Cardiac fibroblast (primary cell): ENCODE results near the gene CPSF3.

ENCODE experiments used
- DNase-seq, 2 donors: peaks; one replicate each; pipeline versions ENCODE4 v3.0.0 to v3.0.0-alpha.2; 2010; ENCODE audit warnings: low read depth in 2 of 2
- H3K4me3 ChIP-seq, 2 donors: replicated peaks in 1 of 2; 1 replicate in 1 of 2; 2 replicates in 1 of 2; pipeline ENCODE4 v1.5.1; 2011; ENCODE audit warnings: low read depth in 2 of 2, low read length in 2 of 2, mild to moderate bottlenecking in 2 of 2, moderate library complexity in 1 of 2
- CTCF ChIP-seq: IDR thresholded peaks from one replicate; pipeline ENCODE4 v1.5.1; 2011; ENCODE audit warnings: low read depth, mild to moderate bottlenecking, low read length, inconsistent platforms

CPSF3 gene

GRCh38 chr2:9430316-9431293 is 7.2 kb downstream of the CPSF3 start:
- DNase-seq = peak; percentile 11 to 53
- no peak for TF ChIP-seq CTCF
- H3K4me3 ChIP-seq = no peak overlapping the region

- peak in 1 of 2 donors; percentile 65 for DNase-seq
- H3K4me3 ChIP-seq = no peak overlapping the region
- TF ChIP-seq CTCF = no peak
Observed at GRCh38 chr2:9434489-9434888, 11.0 kb downstream of the CPSF3 start.

- TF ChIP-seq CTCF = no peak
- DNase-seq = peak in 1 of 2 donors; percentile 31
- no peak overlapping the region for H3K4me3 ChIP-seq
Observed at GRCh38 chr2:9439536-9439935, 16.1 kb downstream of the CPSF3 start.

- DNase-seq = peak; percentile 42 to 84
- no peak overlapping the region for H3K4me3 ChIP-seq
- no peak for TF ChIP-seq CTCF
Observed at GRCh38 chr2:9440058-9440727, 16.7 kb downstream of the CPSF3 start.

- H3K4me3 ChIP-seq = no peak overlapping the region
- TF ChIP-seq CTCF = no peak
- no peak for DNase-seq
Observed at GRCh38 chr2:9441556-9441955, 18.1 kb downstream of the CPSF3 start.

GRCh38 chr2:9443526-9443925 is 20.1 kb downstream of the CPSF3 start:
- H3K4me3 ChIP-seq = no peak overlapping the region
- DNase-seq = no peak
- TF ChIP-seq CTCF = no peak
